Effector memory CD4-positive, alpha-beta T cell (primary cell): ENCODE measurements around the gene ST14.

Experiments used
- DNase-seq, 3 donors: peaks; one replicate each; pipeline ENCODE4 v3.0.0-alpha.2; 2020
- H3K27ac ChIP-seq: 2 replicates; pipeline ENCODE4 v1.7.0; 2013; ENCODE audit warnings: mild to moderate bottlenecking, low read length, moderate library complexity; ENCODE audit not compliant: insufficient read depth, poor library complexity, severe bottlenecking
- H3K27me3 ChIP-seq: replicated peaks from 2 replicates; pipeline ENCODE4 v1.7.0; 2013; ENCODE audit warnings: mild to moderate bottlenecking, low read length; ENCODE audit not compliant: insufficient read depth, control insufficient read depth, poor library complexity, severe bottlenecking
- H3K36me3 ChIP-seq: 2 replicates; pipeline ENCODE4 v1.7.0; 2013; ENCODE audit warnings: mild to moderate bottlenecking, low read length, moderate library complexity; ENCODE audit not compliant: control insufficient read depth, insufficient read depth
- H3K4me1 ChIP-seq: 2 replicates; pipeline ENCODE4 v1.7.0; 2013; ENCODE audit warnings: low read length, mild to moderate bottlenecking; ENCODE audit not compliant: control insufficient read depth, insufficient read depth, poor library complexity, severe bottlenecking
- H3K4me3 ChIP-seq: 2 replicates; pipeline ENCODE4 v1.7.0; 2013; ENCODE audit warnings: low read length, low read depth, mild to moderate bottlenecking; ENCODE audit not compliant: insufficient read depth, poor library complexity, severe bottlenecking
- H3K9me3 ChIP-seq: 2 replicates; pipeline ENCODE4 v1.7.0; 2013; ENCODE audit warnings: mild to moderate bottlenecking, low read length, moderate library complexity; ENCODE audit not compliant: control insufficient read depth

Gene ST14

DNA sequence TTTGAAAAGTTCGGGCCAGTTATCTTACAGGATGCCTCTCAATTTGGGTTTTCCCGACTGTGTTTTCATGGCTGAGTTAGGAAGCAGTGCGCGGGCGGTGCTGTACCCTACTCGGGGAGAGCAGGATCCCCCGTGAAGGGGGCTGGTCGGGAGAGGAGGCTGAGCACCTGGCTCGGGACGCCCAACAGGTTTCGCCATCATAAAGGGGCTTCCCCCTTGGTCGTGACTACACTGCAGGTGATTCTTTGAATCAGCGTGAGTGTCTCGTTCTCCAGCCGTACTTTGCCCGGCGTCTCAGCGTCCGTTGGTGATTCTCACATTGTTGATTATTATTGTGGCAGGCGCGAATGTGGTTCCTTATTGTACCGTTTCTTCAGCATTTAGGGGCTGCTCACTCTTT, 46.6 kb downstream of the ST14 start:
- Histone ChIP-seq H3K36me3 (no peaks in the 10 kb centered on the region), H3K4me3 (no peak overlapping the region), H3K4me1 (no peaks in the 10 kb centered on the region), H3K27me3 (no peaks in the 10 kb centered on the region), H3K9me3 (no peaks in the 10 kb centered on the region), H3K27ac (no peak overlapping the region)
- no peak for DNase-seq

DNA sequence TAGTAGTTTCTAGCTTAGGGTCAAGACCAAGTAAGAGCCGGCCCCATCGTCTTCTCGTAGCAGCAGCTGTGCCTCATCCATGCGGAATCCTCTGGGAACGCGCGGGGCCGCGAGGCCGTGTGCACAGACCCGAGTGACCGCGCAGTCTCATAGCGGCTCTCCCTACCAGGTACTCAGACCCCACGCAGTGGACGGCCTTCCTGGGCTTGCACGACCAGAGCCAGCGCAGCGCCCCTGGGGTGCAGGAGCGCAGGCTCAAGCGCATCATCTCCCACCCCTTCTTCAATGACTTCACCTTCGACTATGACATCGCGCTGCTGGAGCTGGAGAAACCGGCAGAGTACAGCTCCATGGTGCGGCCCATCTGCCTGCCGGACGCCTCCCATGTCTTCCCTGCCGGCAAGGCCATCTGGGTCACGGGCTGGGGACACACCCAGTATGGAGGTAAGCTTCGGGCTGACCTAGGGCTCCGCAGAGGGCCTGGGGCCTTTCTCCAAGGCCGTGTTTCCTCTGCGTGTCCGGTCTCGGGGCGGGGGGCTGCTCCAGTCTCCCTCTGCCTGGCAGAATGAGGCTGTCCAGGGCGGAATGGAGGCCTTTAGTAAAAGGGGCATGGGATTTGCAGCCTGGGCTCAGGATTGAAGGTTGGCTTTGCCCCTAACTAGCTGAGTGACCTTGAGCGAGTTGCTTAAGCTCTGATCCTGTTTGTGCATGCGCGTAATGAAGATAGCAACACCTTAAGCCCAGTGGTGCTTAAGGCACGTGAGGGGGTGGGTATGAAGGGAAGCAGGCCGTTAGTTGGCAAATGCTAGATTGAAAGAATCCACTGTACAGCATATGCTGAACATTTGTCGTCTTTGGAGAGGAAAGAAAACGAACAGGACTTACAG, 48.9 kb downstream of the ST14 start:
- Histone ChIP-seq H3K27me3 (no peaks in the 10 kb centered on the region), H3K27ac (no peak overlapping the region), H3K9me3 (no peaks in the 10 kb centered on the region), H3K36me3 (no peaks in the 10 kb centered on the region), H3K4me1 (no peaks in the 10 kb centered on the region), H3K4me3 (no peak overlapping the region)
- no peak for DNase-seq

DNA sequence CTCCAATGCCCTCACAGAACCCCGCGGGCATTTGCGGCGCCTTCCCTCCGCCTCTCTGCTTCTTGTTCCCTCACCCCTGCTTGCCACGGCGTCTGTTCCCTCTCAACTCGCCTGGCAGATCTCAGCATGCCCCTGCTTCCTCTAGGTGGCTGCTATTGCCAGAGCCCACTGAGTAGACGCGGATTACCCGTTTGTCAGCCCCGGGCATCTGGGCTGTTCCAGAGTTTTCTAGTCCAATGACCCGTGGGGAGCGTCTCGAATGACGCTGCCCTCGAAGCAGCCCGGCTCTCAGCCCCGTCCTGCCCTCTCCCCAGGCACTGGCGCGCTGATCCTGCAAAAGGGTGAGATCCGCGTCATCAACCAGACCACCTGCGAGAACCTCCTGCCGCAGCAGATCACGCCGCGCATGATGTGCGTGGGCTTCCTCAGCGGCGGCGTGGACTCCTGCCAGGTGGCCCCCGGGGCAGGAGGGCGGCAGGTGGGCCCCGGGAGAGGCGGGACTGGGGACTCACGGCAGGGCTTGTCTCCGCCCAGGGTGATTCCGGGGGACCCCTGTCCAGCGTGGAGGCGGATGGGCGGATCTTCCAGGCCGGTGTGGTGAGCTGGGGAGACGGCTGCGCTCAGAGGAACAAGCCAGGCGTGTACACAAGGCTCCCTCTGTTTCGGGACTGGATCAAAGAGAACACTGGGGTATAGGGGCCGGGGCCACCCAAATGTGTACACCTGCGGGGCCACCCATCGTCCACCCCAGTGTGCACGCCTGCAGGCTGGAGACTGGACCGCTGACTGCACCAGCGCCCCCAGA, 49.7 kb downstream of the ST14 start:
- Histone ChIP-seq H3K36me3 (no peaks in the 10 kb centered on the region), H3K4me1 (no peaks in the 10 kb centered on the region), H3K4me3 (no peak overlapping the region), H3K27me3 (no peaks in the 10 kb centered on the region), H3K27ac (no peak overlapping the region), H3K9me3 (no peaks in the 10 kb centered on the region)
- no peak for DNase-seq

DNA sequence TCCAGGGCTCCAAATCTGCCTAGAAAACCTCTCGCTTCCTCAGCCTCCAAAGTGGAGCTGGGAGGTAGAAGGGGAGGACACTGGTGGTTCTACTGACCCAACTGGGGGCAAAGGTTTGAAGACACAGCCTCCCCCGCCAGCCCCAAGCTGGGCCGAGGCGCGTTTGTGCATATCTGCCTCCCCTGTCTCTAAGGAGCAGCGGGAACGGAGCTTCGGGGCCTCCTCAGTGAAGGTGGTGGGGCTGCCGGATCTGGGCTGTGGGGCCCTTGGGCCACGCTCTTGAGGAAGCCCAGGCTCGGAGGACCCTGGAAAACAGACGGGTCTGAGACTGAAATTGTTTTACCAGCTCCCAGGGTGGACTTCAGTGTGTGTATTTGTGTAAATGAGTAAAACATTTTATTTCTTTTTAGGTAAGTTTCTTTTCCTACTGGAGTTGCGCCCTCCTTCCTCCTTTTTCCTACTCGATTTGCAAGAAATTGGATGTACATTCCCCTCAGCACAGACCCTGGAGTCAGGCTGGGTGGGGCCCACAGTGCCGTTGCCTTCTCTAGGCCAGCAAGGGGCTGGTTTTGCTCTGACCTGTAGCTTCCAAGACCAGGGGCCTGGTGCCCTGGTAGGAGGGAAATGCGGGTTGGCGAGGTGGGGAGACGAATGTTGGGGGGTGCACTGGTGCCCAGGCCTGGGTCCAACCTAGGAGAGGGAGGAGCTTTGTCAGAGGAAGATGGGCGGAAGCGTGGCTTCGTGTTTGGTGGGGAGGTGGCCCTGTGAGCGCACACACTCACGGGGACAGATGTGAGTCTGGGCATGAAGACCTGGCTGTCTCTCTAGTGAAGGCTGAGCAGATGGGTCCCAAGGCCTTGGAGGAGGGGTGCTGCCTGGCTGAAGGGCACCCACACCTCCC, 50.6 kb downstream of the ST14 start:
- Histone ChIP-seq H3K4me1 (no peaks in the 10 kb centered on the region), H3K36me3 (no peaks in the 10 kb centered on the region), H3K27ac (no peak overlapping the region), H3K9me3 (no peaks in the 10 kb centered on the region), H3K4me3 (no peak overlapping the region), H3K27me3 (no peaks in the 10 kb centered on the region)
- DNase-seq = no peak

DNA sequence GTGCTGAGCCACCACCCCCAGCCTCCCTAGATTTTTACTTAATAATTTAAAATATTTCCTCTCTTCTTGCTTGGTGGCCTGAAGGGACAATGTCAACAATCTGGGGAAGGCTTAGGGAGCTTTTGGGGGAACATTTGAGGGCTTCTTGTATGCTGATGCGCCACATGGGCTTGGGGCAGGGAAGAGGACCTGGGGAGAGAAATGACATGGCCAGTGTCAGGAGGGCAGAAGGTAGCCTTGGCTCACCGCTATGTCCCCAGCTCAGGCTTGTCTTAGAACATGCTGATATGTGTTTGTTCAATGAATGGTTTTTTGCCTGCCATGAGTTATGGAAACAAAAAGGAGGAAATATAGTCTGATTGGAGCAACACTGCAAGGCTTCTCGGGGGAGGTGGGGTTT, 51.6 kb downstream of the ST14 start:
- H3K4me3 ChIP-seq = no peak overlapping the region
- no peak overlapping the region for H3K27ac ChIP-seq
- H3K27me3 ChIP-seq = no peaks in the 10 kb centered on the region
- no peaks in the 10 kb centered on the region for H3K9me3 ChIP-seq
- no peaks in the 10 kb centered on the region for H3K4me1 ChIP-seq
- DNase-seq = no peak
- H3K36me3 ChIP-seq = no peaks in the 10 kb centered on the region

DNA sequence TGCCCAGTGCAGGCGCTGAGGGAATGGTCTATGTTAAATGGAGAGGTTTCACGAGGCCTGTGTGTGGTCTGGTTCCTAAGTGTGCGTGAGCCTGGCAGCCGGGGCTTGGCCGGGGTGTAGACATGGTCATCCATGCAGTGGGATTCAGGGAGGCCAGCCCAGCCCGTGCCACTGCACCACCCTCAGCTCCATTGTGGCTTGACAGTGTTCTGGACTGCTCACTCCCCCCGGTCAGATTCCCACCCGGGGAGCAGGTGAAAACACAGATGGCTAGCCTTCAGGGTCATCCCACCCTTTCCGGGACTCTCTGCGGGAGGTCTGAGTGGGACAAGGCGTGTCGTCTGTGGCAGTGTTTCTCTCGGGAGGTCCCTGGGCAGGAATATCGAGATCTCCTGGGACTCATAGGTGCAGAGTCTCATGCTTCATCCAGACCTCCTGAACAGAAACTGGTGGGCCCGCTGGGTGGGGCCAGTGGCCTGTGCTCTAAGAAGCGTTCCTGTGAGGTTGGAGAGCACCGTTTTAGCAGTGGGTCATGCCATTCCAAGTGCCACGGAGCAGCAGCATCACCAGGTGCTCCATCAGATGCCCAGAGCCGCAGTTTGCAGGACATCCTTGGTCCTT, 52.3 kb downstream of the ST14 start:
- H3K9me3 ChIP-seq = no peaks in the 10 kb centered on the region
- no peaks in the 10 kb centered on the region for H3K27me3 ChIP-seq
- DNase-seq = no peak
- H3K36me3 ChIP-seq = no peaks in the 10 kb centered on the region
- H3K4me3 ChIP-seq = no peak overlapping the region
- no peaks in the 10 kb centered on the region for H3K4me1 ChIP-seq
- no peak overlapping the region for H3K27ac ChIP-seq

DNA sequence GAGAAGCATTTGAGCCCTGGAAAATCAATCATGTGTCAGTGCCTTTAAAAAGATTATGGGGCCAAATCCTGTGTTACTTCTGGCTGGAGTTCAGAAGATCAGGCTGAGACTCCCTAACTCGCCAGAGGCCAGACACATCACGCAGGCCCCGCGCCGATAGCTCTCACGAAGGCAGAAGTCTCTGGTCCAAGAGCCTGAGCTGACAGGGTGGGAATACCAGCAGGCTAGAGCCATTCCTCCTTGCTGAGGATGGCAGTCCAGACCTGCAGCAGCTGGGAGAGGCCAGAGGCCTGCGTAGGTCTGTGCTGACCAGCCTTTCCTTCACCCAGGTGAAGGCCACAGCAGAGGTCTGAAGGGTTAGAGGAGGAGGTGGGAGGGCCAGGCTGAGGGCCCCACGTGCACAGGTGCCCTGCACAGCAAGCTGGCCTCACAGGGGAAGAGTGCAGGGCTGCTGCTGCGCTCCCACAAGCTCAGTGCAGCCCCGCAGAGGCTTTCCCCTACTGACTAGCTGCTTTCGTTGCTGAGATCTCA, 52.9 kb downstream of the ST14 start:
- Histone ChIP-seq H3K27ac (no peak overlapping the region), H3K27me3 (no peaks in the 10 kb centered on the region), H3K36me3 (no peaks in the 10 kb centered on the region), H3K4me1 (no peaks in the 10 kb centered on the region), H3K4me3 (no peak overlapping the region), H3K9me3 (no peaks in the 10 kb centered on the region)
- no peak for DNase-seq

DNA sequence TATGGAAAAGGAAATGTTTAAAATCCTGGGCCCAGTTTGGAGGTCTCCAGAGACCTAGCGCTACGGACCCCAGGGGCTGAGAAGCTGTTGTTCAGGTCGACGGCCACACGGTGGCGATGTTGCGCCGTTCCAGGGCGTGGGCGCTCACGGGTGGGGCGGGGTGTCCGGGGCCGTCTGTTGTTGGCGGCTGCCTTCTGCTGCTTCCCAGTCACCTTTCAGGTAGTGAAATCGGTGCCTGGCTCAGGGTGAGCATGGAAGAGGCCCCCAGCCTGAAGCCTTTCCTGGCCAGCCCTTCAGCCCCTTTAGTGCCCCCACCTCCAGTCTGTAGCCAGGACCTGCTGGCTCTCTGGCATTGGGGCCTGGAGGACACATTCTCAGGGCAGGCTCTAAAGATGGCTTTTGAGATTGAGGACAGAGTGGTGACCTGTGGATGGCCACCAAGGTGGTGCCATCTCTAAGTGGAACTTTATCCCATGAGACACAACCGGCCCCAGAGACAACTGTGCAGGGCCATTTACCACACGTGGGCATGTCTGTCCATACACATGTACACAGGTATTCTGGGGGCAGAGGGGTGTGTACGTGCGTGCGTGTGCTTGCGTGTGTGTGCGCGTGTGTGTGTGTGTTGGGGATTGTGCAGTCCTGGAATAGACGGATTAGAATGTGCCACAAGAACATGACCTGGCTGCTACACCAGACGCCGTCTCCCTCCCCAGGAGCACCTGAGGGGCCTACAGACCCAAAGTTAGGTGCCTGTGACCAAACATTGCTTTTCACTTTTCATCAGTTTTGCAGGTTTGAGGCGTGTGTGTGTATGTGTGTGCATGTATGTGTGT, 53.8 kb downstream of the ST14 start:
- no peaks in the 10 kb centered on the region for H3K4me1 ChIP-seq
- H3K27me3 ChIP-seq = no peaks in the 10 kb centered on the region
- no peak overlapping the region for H3K4me3 ChIP-seq
- H3K9me3 ChIP-seq = no peaks in the 10 kb centered on the region
- H3K27ac ChIP-seq = no peak overlapping the region
- no peaks in the 10 kb centered on the region for H3K36me3 ChIP-seq
- peak; percentile 27 to 50 (median 40) for DNase-seq

DNA sequence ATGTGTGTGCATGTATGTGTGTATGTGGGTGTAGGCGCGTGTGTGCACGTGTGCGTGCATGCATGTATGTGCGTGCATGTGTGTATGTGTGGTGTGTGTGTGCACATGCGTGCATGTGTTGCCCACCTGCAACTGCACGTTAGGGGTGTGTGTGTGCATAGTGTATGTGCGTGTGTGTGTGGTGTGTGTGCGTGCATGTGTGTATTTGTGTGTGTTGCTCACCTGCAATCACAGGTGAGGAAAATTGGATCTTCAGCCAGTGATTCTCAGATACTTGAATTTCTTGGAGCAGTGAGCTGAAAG, 54.3 kb downstream of the ST14 start:
- H3K27ac ChIP-seq = no peak overlapping the region
- no peaks in the 10 kb centered on the region for H3K9me3 ChIP-seq
- no peaks in the 10 kb centered on the region for H3K27me3 ChIP-seq
- H3K36me3 ChIP-seq = no peaks in the 10 kb centered on the region
- no peaks in the 10 kb centered on the region for H3K4me1 ChIP-seq
- no peak for DNase-seq
- no peak overlapping the region for H3K4me3 ChIP-seq
